H54 (cell line): ENCODE results near the gene KPNA1.
"Not testable (repeated sequence)": the region's sequence is repeated elsewhere in the genome, so short reads cannot be mapped to it uniquely, and the experiment has no call there.

Source experiments
- DNase-seq: peaks from one replicate; pipeline ENCODE4 v3.0.0; 2011; ENCODE audit warnings: low spot score, mixed read lengths; ENCODE audit not compliant: insufficient read length
- FAIRE-seq: peaks from 3 replicates; lab custom pipeline; 2011; peaks lifted over from hg19 to GRCh38; lab: Jason Lieb, UNC
- POLR2A ChIP-seq: IDR thresholded peaks from 2 replicates; pipeline ENCODE4 v1.6.1; 2011; ENCODE audit warnings: low read depth, mild to moderate bottlenecking, low read length

The KPNA1 gene

DNA sequence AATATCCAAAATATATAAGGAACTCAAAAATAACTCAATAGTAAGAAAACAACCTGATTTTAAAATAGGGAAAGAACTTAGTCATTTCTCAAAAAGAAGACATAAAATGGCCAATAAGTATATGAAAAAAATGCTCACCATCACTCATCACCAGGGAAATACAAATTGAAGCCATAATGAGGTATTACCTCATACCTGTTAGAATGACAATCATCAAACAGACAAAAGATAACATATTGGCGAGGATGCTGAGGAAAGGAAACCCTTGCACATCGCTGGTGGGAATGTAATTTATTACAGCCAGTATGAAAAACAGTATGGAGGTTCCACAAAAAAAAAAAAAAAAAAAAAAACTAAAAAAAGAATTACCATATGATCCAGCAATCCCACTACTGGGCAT is 38.2 kb downstream of the KPNA1 start:
- FAIRE-seq (no peak), DNase-seq (no peak)
- no peak for TF ChIP-seq POLR2A

DNA sequence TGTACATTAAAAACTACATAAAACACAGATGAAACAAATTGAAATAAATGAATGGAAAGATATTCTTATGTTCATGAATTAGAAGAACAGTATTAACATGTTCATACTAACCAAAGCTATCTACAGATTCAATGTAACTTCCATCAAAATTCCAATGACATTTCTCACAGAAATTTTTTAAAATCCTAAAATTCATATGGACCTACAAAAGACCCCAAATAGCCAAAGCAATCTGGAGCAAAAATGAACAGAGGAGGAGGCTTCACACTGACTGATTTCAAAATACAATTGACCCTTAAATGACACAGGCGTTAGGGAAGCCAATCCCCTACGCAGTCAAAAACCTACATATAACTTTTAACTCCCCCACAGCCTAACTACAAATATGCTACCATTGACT is 39.4 kb downstream of the KPNA1 start:
- no peak for DNase-seq
- TF ChIP-seq POLR2A: no peak
- no peak for FAIRE-seq

- DNase-seq: no peak
- peak; percentile 11 for FAIRE-seq
- TF ChIP-seq POLR2A: no peak
Observed at GRCh38 chr3:122469659-122470058, 45.1 kb downstream of the KPNA1 start.

DNA sequence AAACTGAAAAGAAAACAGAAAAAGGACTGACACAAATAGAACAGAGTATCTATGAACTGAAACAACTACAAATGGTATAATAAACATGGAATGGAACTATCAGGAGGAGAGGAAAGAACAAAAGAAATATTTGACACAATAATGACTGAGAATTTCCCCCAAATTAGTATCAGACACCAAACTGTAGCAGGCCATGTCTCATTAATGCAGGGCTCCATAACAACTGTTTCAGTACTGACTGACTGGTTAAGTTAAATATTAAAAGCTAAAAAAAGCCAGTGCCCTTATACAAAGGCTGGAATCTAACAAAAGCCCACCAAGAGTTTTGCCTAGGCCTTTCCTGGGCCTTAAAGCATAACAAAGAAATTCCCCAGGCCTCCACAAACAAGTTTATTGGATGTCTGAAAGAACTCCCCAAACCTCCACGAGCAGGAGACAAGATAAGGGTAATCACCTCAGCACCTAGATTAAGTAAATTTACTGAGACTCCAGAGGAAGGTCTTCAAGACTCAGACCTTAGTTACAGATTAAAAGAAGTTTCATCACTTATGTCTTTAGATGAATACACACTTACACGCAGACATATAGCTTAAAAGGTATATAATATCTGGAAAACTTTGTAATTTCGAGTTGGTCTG is 45.7 kb downstream of the KPNA1 start:
- TF ChIP-seq POLR2A: no peak
- DNase-seq (no peak), FAIRE-seq (no peak)

DNA sequence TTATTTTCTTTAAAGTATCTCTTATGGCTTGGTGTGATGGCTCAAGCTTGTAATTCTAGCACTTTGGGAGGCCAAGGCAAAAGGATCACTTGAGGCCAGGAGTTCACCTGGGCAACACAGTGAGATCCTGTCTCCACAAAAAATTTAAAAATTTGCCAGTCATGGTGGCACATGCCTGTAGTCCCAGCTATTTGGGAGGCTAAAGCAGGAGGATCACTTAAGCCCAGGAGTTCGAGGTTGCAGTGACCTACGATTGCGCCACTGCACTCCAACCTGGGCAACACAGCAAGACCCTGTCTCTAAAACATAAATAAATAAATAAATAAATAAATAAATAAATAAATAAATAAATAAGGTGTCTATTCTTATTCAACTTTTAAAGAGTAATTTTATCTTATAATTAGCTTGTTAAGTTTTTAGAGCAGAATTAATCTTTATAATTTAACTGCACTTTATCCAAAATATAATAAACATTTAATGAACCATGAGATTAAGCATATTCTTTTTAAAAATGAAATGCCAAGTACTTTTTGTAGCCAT is 48.0 kb downstream of the KPNA1 start:
- no peak for TF ChIP-seq POLR2A
- no peak for DNase-seq
- FAIRE-seq: no peak

- DNase-seq (no peak), FAIRE-seq (no peak)
- TF ChIP-seq POLR2A: no peak
Observed at GRCh38 chr3:122464659-122465058, 50.1 kb downstream of the KPNA1 start.

DNA sequence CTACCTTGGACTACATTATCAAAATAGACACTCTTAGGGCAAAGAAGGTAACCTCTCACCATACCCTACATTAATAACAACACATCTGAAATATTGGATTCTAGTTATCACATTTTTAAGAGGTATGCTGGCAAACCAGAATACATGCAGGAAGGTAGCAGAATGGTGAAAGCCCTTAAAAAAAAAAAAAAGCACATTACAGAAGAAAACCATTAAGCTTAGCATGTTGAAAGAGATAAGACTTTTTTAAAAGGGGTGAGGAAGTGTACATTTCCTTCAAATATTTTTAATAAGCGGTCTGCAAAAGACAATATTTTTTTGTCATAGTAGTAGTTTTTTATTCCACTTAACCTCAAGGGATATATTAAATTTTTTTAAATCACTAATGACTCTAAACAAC is 52.3 kb downstream of the KPNA1 start:
- TF ChIP-seq POLR2A: no peak
- no peak for DNase-seq
- peak; percentile 27 for FAIRE-seq

DNA sequence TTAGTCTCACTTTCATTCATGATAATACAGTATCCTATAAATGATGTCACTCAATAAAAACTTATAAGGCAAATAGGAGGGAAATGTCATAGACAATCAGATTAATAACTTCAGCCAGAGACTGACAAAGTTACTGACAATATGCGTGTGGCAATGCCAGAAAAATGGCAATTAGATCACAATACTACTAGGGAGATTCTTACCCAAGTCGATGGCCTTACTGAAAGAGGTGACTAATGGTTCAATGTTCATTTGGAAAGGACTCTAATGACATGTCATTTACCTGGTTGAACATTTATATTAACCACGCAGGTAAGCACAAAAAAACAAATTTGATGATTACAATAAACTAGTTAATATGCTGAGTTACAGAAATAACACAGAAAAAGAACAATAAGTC is 52.9 kb downstream of the KPNA1 start:
- FAIRE-seq: no peak
- TF ChIP-seq POLR2A: no peak
- DNase-seq: no peak

GRCh38 chr3:122458992-122459391 is 55.7 kb downstream of the KPNA1 start:
- FAIRE-seq (peak; percentile 75), DNase-seq (peak; percentile 6)

GRCh38 chr3:122457706-122458105 is 57.0 kb downstream of the KPNA1 start:
- FAIRE-seq (no peak), DNase-seq (no peak)
- TF ChIP-seq POLR2A: no peak

More at GRCh38 chr3:122458992-122459391, 55.7 kb downstream of the KPNA1 start:
- TF ChIP-seq POLR2A: no peak

GRCh38 chr3:122456074-122456473 is 58.7 kb downstream of the KPNA1 start:
- no peak for TF ChIP-seq POLR2A
- FAIRE-seq: no peak
- no peak for DNase-seq

DNA sequence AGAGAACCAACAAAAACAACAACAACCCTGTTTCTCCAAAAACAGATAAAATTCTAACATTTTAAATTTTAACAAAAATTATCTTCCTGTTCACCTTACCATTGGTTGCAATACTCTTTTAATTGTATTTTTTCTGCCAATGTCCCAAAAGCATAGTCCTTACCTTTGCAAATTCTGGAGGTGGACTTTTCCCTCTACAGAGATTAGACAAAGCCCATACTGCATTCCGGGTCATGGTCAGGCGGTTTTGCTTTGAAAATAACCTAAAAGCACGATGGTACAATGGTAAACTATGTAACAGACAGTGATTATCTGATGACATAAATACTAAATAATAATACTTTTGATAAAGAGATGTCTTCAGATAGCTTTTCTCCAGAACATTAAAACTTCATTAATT is 63.4 kb downstream of the KPNA1 start:
- DNase-seq (no peak), FAIRE-seq (no peak)
- no peak for TF ChIP-seq POLR2A

DNA sequence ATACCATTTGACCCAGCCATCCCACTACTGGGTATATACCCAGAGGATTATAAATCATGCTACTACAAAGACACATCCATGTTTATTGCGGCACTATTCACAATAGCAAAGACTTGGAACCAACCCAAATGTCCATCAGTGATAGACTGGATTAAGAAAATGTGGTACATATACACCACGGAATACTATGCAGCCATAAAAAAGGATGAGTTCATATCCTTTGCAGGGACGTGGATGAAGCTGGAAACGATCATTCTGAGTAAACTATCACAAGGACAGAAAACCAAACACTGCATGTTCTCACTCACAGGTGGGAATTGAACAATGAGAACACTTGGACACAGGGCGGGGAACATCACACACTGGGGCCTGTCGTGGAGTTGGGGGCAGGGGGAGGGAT is 66.5 kb downstream of the KPNA1 start:
- FAIRE-seq, DNase-seq: not testable (repeated sequence)

DNA sequence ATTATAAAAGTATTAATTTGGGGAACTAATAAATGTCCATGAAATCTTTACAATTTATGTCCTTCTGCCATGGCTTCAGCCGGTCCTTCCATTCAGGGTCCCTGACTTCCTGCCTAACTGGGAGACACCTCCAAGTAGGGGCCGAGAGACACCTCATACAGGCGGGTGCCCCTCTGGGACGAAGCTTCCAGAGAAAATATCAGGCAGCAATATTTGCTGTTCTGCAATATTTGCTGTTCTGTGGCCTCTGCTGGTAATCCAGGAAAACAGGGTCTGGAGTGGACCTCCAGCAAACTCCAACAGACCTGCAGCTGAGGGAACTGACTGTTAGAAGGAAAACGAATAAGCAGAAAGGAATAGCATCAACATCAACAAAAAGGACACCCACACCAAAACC is 70.2 kb downstream of the KPNA1 start:
- not testable (repeated sequence) for FAIRE-seq, DNase-seq

DNA sequence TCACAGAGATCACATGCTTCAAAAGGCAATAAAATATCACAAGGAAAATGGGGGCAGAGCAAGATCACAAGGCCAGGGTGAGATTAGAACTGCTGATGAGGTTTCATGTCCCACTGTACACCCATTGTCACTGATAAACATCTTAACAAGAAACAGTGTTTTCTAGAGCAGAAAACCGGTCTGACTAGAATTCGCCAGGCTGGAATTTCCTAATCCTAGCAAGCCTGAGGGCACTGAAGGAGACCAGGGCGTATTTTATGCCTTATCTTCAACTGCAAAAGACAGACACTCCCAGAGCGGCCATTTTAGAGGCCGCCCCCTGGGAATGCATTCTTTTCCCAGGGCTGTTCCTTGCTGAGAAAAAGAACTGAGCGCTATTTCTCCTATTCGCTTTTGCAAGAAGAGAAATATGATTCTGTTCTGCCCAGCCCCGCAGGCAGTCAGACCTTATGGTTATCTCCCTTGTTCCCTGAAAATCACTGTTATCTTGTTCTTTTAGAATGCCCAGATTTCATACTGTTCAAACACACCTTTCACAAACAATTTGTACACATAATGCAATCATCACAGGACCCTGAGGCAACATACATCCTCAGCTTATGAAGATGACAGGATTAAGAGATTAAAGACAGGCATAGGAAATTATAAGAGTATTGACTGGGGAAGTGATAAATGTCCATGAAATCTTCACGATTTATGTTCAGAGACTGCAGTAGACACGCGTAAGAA is 70.8 kb downstream of the KPNA1 start:
- FAIRE-seq, DNase-seq: not testable (repeated sequence)

DNA sequence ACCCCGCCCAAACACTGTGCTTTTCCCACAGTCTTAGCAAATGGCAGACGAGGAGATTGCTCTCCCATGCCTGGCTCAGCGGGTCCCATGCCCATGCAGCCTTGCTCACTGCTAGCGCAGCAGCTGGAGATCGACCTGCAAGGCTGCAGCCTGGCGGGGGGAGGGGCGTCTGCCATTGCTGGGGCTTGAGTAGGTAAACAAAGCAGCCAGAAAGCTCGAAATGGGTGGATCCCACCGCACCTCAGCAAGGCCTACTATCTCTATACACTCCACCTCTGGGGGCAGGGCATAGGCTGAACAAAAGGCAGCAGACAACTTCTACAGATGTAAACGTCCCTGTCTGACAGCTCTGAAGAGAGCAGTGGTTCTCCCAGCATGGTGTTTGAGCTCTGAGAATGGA is 71.6 kb downstream of the KPNA1 start:
- FAIRE-seq: no peak
- TF ChIP-seq POLR2A: no peak

More for the DNA sequence above, 71.6 kb downstream of the KPNA1 start:
- no peak for DNase-seq
